Activated T-cell treated with anti-CD3 and anti-CD28 coated beads, Interleukin-2, amount 50 U/mL, for 24 hours (primary cell): ENCODE results near the gene CYBA.

Experiments
- DNase-seq: peaks from one replicate; pipeline ENCODE4 v3.0.0-alpha.2; 2020
- H3K27ac Mint-ChIP-seq: 2 replicates; pipeline ENCODE4 v1.8.0; 2020; ENCODE audit warnings: mild to moderate bottlenecking, mixed read lengths
- H3K27me3 Mint-ChIP-seq: 2 replicates; pipeline ENCODE4 v1.8.0; 2020; ENCODE audit warnings: mixed read lengths
- H3K36me3 Mint-ChIP-seq: 2 replicates; pipeline ENCODE4 v1.8.0; 2020; ENCODE audit warnings: low read depth, mixed read lengths
- H3K4me1 Mint-ChIP-seq: 2 replicates; pipeline ENCODE4 v1.8.0; 2020; ENCODE audit warnings: low read depth, mixed read lengths
- H3K4me3 Mint-ChIP-seq: 2 replicates; pipeline ENCODE4 v1.8.0; 2020; ENCODE audit warnings: mild to moderate bottlenecking, moderate library complexity, mixed read lengths
- H3K9me3 Mint-ChIP-seq: 2 replicates; pipeline ENCODE4 v1.8.0; 2020; ENCODE audit warnings: mixed read lengths

CYBA gene

DNA sequence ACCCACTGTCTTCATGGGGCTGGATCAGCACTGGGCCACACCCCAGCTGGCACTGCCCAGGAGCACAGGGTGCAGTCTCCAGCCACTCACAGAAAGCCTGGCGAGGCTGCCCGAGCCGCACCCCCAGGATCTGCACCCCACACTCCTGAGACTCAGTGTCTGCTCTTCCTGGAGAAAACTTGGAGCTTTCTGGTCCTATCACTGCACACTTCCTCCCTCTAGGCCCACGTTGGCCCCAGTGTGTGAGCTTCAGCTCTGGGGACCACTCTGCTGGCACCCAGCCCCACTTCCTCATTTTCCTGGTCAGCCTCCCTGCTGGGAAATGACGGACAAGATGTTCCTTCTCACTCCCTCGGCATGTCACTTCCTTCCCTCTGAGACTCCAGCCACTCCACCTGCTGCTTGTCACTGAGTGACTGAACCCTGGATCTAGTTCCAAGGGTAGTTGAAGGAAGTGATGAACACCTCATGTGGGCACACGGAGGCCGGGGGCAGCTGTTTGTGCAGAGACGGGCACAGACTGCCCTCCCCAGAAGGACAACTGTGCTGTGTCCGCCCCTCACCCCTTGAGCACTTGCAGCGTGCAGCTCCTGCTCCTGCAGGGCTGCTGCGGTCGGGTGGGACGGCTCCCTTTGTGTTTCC, 51.6 kb downstream of the CYBA start:
- Mint-ChIP-seq H3K27me3 (no peaks in the 10 kb centered on the region), H3K4me1 (peaks cover 13% of the 10 kb centered on the region), H3K9me3 (no peaks in the 10 kb centered on the region), H3K4me3 (no peak overlapping the region), H3K36me3 (peaks cover 80% of the 10 kb centered on the region), H3K27ac (no peak overlapping the region)
- DNase-seq: no peak

DNA sequence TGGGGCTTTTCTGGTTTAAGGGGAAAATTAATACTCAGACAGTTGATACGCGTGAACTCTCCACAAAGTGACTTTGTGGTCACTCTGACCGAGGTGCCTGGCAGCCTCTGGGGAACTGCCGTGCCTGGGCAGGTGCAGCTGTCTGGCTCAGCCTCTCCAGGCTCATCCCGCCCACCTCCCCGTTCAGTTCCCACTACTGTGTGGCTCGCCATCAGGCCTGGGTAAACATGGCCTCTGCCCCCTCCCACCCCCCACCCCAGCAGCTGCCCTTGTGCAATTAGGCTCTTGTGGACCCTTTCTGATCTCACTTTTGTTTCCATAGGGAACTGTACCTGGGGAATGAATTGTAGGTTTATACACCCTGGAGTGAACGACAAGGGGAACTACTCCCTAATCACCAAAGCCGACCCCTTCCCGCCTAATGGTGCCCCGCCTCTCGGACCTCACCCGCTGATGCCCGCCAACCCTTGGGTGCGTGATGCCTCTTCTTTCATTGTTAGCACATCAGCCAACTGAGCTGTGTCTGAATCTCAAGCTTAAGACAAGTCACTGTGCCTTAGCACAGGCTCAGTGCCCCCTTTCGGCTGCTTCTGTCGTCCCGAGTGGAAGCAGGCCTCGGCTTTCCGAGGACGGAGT, 52.9 kb downstream of the CYBA start:
- Mint-ChIP-seq H3K4me3 (no peak overlapping the region), H3K27ac (no peak overlapping the region), H3K36me3 (peaks cover 86% of the 10 kb centered on the region), H3K4me1 (peaks cover 21% of the 10 kb centered on the region), H3K27me3 (no peaks in the 10 kb centered on the region), H3K9me3 (no peaks in the 10 kb centered on the region)
- DNase-seq: no peak

DNA sequence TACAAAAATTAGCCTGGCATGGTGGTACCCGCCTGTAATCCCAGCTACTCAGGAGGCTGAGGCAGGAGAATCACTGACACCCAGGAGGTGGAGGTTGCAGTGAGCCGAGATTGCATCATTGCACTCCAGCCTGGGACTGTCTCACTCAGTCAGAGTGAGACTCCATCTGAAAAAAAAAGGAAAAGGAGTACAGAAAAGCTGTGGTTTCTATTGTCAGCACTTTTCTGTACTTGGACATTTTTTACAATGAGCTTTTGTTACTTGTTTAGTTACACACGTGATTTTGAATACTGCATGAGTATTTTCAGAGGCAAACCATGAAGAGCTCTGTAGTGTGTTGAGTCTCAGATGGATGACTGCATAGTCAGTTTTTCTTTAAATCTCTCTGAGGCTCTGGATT, 54.4 kb downstream of the CYBA start:
- H3K4me1 Mint-ChIP-seq: peaks cover 30% of the 10 kb centered on the region
- H3K9me3 Mint-ChIP-seq: no peaks in the 10 kb centered on the region
- H3K36me3 Mint-ChIP-seq: peaks cover 81% of the 10 kb centered on the region
- H3K4me3 Mint-ChIP-seq: no peak overlapping the region
- peak overlapping the region; percentile 40 for H3K27ac Mint-ChIP-seq
- H3K27me3 Mint-ChIP-seq: no peaks in the 10 kb centered on the region
- DNase-seq: no peak

DNA sequence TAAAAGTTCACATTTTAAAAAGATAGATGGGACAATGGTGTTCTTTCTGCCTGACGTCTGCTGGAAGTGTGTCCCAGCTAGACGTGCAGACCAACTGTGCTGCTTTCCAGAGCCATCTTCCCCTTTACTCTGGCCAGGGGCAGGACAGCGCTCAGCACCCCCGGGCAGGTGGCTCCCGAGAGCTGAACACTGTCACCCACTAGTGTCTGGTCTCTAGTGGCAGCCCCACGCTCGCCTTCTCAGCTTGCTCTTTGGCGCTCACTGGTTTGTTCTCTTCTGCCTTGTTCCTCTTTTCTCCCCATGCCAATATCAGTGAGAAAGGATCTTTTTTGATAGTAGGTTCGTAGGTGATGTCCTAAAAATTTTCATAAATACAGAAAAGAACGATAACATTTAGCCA, 54.9 kb downstream of the CYBA start:
- Mint-ChIP-seq H3K4me1 (peaks cover 33% of the 10 kb centered on the region), H3K27me3 (no peaks in the 10 kb centered on the region), H3K27ac (peak overlapping the region; percentile 40), H3K9me3 (no peaks in the 10 kb centered on the region), H3K36me3 (peaks cover 79% of the 10 kb centered on the region), H3K4me3 (no peak overlapping the region)
- DNase-seq: no peak

DNA sequence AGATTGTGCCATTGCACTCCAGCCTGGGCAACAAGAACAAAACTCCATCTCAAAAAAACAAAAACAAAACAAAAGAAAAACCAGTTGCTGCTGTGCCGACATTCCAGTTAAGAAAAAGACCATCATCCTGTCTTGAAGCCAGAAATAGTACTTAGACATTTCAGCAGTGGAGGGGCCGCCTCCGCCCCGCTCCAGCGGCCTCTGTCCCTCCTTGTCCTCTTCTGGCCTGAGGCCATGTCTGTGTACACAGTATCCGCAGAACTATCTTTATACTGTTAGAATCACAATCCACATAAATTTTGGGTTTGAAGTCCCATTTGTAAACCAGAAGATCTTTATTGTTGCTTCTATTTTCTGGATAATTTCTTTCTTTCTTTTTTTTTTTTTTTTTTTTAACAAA, 55.8 kb downstream of the CYBA start:
- no peak overlapping the region for H3K27ac Mint-ChIP-seq
- peaks cover 35% of the 10 kb centered on the region for H3K4me1 Mint-ChIP-seq
- no peak overlapping the region for H3K4me3 Mint-ChIP-seq
- peaks cover 78% of the 10 kb centered on the region for H3K36me3 Mint-ChIP-seq
- no peaks in the 10 kb centered on the region for H3K9me3 Mint-ChIP-seq
- H3K27me3 Mint-ChIP-seq: no peaks in the 10 kb centered on the region
- DNase-seq: no peak

DNA sequence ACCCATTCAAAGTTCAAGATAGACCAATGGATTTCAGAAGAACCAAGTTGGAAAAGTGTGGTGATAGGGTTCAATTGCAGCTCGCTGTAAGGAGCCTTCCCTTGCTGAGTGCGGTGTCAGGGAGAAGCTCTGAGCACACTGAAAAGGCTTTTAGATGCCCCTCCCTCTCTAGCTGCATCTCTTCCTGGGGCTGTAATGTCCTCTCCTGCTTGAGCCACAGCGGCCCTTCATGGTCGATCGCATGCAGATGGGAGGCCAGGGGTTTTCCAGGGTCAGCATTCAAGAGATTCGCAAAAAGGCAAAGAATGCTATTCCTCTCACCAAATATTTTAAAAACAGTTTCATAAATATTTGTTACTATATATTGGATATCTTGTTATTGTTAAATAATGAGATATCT, 56.9 kb downstream of the CYBA start:
- DNase-seq: no peak
- peaks cover 45% of the 10 kb centered on the region for H3K4me1 Mint-ChIP-seq

DNA sequence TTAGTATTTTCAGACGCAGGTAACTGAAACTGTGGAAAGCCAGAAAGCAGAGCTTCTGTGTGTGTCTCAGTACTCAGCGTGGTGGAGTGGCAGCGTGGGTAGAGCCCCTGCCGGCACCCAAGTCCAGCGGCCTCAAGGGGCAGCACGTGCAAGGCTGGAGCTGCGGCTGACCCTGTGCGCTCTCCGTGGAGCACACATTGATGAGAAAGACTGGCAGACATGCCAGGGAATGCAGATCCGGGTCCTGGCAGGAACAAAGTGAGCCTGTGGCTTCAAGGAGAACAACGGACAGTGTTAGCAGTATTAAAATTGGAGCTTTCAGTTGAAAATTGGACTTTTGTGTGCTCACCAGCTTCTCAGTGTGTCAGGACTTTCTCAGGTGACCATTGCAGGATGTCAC, 57.4 kb downstream of the CYBA start:
- no peak for DNase-seq
- peaks cover 49% of the 10 kb centered on the region for H3K4me1 Mint-ChIP-seq
- H3K27ac Mint-ChIP-seq: no peak overlapping the region
- no peak overlapping the region for H3K4me3 Mint-ChIP-seq
- H3K36me3 Mint-ChIP-seq: peaks cover 78% of the 10 kb centered on the region
- no peaks in the 10 kb centered on the region for H3K9me3 Mint-ChIP-seq
- no peaks in the 10 kb centered on the region for H3K27me3 Mint-ChIP-seq

More for the DNA sequence above, 56.9 kb downstream of the CYBA start:
- Mint-ChIP-seq H3K27ac (no peak overlapping the region), H3K27me3 (no peaks in the 10 kb centered on the region), H3K4me3 (no peak overlapping the region), H3K36me3 (peaks cover 78% of the 10 kb centered on the region), H3K9me3 (no peaks in the 10 kb centered on the region)
